GM19397 (cell line): ENCODE results near the gene PTPRZ1.

ENCODE experiments used
- ATAC-seq: cut with Tn5 transposase; IDR thresholded peaks from one replicate; pipeline ENCODE4 v1.9.1; 2021; ENCODE audit warnings: mild to moderate bottlenecking, moderate library complexity; ENCODE audit not compliant: unreplicated experiment

The PTPRZ1 gene

DNA sequence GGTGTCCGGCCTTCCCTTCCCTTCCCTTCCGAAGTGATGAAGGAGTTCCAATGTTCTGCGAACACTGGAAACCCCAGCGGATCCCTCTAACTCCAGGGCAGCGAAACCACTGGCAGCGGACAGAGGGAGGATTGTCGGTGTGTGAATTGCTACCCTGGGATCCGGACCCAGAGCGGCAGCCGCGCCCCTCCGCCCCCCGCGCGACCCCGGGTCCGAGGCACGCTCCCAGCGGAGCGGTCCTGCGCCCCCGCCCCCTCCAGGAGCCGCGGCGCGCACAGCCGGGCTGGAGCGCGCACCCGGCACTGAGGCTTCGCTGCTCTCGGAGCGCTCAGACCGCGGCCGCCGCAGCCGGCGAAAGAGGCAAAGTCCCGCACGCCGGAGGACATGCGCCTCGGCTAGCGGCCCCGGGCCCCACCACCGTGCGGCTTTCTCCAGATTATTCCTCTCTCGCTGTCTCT, at the start of gene PTPRZ1:
TSS of gene PTPRZ1 (plus strand) at position 331 of the 458 bp plus-strand sequence. CDS start 339 bp downstream, outside the sequence.
- ATAC-seq = no peak

GRCh38 chr7:121824276-121824675, 48.7 kb upstream of the PTPRZ1 start:
- no peak for ATAC-seq

DNA sequence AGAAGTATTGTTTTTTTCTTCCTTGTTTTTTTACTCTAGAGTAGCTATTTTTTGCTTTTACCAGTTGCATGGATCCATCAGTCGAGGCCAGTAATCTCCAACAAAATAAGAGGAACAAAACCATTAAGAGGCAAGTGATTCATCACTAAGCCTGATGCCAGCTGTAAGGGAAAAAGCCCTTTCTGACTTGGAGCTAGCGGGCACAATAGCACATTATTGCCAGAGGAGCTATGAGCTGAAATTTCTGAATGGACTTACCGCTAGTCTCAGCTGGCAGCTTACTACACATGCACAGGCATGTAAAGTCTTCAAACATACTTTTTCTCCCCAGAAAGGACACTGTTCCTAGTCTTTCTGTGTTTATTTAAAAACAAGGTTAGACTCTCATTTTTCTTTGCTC, 41.6 kb upstream of the PTPRZ1 start:
- ATAC-seq = no peak

GRCh38 chr7:121831801-121832200, 41.2 kb upstream of the PTPRZ1 start:
- ATAC-seq = no peak

DNA sequence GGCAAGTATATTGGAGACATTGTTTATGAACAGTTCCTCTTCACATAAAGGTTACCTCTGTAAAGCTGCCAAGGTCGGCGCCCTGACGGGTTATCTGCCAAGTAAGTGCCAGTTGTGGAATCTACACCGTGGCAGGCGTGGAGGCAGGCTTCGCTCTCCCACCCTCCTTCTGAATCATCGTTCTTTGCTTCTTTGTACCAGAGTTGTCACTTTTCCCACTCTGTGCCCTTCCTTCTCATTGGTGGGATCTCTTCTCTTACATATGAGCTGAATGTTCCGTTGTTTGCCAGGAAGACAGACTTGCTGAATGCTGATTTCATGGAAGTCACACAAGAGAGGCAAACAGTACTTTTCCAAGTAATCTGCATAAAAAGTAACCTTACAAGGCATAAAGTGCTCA, 40.6 kb upstream of the PTPRZ1 start:
- ATAC-seq = no peak

DNA sequence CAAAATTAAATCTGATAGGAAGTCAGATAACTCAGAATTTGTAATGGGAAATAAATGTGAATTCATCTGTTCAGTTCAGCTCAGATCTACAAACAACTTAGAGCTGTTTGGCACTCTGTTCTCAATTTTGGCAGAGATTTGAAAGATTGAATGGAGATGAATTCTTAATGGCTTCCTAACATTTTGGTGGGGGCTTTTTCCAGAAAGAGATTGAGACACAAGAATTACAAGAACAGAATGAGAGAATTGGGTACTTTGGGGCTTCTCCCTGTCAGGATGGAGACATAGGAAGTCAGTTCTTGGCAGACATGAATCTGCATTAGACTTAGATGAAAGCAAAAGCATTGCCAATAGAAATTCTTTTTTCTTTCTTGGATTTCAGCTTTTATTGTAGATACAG, 39.0 kb upstream of the PTPRZ1 start:
- no peak for ATAC-seq

DNA sequence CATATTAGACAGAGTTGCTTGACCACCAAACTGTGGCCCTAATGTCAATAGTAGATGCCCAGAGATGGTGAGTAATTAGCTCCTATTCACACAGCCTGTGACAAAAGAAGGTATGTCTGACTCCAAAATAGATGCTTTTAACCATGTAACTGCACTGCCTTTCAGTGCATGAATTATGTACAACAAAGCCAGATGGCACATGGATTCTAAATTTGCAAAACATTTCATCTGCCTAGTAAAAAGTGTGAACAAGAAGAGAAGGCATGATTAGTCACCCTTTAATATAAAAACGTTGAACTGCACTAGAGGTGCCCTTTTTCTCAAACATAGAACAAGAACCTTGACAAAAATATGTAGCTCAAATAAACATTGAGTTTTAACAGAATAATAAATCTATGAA, 35.5 kb upstream of the PTPRZ1 start:
- ATAC-seq = no peak

DNA sequence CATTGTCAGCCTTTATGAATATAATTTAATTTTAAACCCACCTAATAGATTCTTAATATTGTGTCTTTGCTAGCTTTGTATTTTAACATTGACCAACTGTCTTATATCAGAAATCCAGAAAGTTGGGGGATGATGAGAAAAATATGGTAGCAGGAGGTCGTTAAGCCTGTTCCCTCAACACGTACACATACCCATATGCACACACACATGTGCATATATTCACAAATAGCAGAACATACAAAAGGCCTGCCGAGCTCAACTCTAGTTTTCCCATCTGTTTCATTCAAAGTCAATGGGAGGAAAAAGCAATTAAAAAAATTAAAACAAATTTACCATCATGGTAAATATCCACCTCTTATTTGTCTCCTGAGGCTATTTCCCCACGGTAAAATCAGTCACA, 25.9 kb upstream of the PTPRZ1 start:
- ATAC-seq = no peak

DNA sequence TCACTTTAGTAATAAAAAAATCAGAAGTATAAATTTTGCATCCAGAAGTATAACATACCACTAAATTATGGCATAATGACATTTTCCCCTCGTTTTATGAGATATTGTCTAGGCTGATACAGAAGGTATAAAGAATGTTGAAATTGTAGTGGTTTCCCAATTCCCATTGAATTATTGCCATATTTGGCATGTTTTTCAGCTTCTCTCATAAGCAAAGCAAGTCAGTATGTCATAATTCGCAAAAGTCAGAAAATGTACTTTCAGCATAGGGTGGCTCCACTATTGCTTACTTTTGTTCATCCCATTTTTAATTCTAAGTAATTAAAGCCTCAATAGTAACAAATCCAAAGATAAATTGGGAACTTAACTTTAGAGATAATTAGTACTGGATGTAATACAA, 19.7 kb upstream of the PTPRZ1 start:
- no peak for ATAC-seq

DNA sequence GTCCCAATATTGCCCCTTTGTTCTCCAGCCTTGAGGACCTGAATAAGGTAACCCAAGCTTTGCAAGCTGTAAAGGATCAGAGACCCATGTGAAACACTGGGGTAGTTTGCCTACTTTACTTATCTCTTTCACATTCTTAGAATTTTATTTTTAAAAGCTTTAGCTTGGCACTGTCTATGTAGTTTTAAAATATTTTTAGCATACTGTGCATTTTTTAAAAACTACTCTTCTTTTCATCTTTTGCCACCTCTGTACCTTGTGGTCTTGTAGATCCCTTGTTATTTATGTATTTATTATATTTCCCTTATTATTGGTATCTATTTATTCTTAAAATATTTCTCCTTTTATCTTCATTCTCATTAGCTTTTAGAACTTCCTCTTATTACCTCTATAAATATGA, 12.0 kb upstream of the PTPRZ1 start:
- ATAC-seq = no peak

GRCh38 chr7:121862591-121862990, 10.4 kb upstream of the PTPRZ1 start:
- ATAC-seq = no peak

GRCh38 chr7:121871188-121871587, 1.8 kb upstream of the PTPRZ1 start:
- ATAC-seq = no peak

- ATAC-seq = no peak
Observed at GRCh38 chr7:121873289-121874194, 581 bp downstream of the PTPRZ1 start.

- ATAC-seq = no peak
Observed at GRCh38 chr7:121874298-121874697, 1.3 kb downstream of the PTPRZ1 start.

- no peak for ATAC-seq
Observed at GRCh38 chr7:121875203-121875602, 2.2 kb downstream of the PTPRZ1 start.

DNA sequence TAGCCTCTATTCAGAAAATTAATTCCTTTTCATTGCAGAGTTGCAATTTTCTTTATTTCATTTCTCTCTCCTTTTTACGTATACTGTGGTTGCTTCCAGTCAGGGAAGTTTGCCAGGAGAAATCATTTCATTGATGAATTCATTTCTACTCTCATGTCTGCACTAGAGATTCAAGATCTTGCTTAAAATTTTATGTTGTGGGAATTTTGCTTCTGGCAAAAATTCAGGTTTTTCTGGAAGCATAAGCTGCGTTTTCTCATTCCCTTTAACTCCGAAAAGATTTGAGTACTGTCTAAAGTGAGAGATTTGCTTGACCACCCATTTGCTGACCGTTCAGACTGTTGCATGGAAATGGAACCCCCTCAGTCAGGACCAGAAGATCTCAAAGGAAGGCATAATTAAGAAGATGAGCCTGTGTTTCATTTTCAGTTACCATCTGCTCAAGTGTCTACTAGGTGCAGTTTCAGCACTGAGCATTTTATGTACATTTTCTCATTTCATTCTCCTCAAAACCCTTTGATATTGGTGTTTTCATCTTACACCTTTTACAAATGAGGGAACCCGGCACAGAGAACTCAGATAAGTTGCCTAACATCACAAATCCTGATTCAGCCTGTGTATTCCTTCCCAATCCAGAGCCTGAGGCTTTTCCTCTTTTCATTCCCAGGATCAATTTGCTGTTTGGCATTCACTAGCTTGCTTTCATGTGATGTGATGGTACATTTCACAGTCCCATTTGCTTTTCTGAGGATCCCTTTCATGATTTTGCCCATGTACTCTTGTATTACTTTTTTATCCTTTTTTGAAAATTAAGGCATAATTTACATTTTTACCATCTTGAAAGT, 3.9 kb downstream of the PTPRZ1 start:
- ATAC-seq = no peak

DNA sequence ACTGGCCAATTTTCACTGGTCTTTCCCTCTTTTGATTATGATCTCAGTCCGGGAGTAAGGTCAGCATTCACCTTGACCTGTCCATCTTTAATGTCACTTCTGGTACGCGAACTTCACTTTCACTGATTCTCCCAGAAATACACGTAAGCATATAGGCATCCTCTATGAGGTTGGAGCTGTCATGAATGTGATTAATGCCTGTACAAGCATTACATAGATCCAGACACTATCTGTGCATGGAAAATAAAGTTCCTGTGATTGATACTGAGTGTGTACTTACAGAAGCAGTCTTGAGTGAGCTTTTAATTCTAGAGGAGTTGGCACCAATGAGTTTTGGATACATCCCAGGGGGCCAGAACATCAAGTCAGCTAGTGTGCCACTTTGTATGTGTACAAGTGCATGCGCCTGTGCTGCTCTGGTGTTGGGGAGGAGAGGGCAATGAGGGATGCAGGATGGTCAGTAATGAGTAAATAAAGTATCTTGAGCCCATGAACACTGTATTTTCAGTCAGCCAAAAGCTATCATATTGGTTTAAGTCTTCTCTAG, 6.0 kb downstream of the PTPRZ1 start:
- ATAC-seq = no peak

- ATAC-seq = no peak
Observed at GRCh38 chr7:121879544-121879943, 6.6 kb downstream of the PTPRZ1 start.

DNA sequence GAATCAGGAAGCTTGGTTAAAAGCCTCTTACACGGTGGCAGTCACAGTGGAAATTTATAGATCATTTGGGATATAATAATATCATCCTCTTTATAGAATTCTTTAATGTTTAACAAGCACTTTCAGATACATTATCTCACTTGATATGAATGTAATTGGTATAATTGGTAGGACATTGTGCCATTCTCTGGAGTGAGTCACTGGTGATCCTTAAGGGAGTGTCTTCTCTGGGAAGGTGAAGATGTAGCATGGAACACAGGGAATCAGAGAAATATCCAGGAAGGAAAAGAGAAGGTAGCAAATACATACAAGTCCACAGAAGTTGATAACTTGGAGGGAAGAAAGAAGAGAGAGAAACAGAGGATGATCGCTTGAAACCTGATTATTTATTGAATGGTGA, 9.8 kb downstream of the PTPRZ1 start:
- no peak for ATAC-seq

GRCh38 chr7:121885166-121885920, 12.4 kb downstream of the PTPRZ1 start:
- ATAC-seq = no peak

- no peak for ATAC-seq
Observed at GRCh38 chr7:121887634-121888033, 14.7 kb downstream of the PTPRZ1 start.
